GM19438 (cell line): ENCODE results near the gene IFT27.

Source experiments
- ATAC-seq: cut with Tn5 transposase; IDR thresholded peaks from one replicate; pipeline ENCODE4 v1.9.1; 2021; ENCODE audit warnings: low read depth; ENCODE audit not compliant: unreplicated experiment

Gene IFT27, protein sequence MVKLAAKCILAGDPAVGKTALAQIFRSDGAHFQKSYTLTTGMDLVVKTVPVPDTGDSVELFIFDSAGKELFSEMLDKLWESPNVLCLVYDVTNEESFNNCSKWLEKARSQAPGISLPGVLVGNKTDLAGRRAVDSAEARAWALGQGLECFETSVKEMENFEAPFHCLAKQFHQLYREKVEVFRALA

DNA sequence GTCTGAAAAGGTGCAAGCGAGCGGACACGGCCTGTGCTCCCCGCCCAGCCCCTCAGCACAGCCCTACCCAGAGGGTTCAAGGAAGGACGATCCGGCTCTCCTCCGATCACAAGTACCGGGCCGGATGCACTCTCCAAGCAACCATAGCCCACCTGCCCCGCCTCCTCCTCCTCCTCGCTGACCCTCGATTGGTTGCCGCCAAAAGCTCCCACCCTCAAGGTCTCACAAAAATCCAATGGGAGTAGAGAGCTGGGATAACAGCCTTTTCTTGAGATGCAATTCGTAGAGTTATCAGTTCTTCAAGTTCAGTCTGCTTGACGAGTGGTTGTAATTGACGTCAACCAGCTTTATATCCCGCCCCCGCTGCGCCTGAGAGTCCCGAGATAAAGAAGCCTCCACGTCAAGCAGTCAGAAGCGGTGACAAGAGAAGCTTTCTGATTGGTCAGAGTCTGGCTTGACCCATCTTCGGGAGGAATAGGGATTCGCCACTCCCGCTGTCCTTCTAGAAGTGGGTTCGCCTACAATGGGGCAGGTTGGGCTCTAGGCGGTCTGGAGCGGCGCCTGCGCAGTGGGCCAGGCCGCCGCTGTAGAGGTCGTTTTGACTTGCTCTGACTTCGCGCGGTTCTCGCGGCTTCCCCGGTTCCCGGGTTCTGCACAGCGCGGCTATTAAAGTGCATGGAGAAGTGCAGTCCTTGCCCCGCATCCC is at the start of gene IFT27:
IFT27 (minus strand) TSS at position 156 of the 706 bp plus-strand sequence. CDS start 412 bp downstream, outside the sequence.
- ATAC-seq = peak; percentile 93

DNA sequence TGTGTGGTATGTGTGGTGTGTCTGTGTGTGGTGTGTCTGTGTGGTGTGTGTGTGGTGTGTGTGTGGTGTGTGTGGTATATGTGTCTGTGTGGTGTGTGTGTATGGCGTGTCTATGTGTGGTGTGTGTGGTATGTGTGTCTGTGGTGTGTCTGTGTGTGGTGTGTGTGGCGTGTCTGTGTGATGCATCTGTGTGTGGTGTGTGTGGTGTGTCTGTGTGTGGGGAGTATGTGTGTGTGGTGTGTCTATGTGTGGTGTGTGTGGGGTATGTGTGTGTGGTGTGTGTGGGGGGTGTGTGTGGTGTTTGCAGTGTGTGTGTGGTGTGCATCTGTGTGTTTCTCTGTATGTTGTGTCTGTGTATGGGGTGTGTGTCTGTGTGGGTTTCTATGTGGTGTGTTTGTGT is 48.7 kb upstream of the IFT27 start:
- no peak for ATAC-seq

DNA sequence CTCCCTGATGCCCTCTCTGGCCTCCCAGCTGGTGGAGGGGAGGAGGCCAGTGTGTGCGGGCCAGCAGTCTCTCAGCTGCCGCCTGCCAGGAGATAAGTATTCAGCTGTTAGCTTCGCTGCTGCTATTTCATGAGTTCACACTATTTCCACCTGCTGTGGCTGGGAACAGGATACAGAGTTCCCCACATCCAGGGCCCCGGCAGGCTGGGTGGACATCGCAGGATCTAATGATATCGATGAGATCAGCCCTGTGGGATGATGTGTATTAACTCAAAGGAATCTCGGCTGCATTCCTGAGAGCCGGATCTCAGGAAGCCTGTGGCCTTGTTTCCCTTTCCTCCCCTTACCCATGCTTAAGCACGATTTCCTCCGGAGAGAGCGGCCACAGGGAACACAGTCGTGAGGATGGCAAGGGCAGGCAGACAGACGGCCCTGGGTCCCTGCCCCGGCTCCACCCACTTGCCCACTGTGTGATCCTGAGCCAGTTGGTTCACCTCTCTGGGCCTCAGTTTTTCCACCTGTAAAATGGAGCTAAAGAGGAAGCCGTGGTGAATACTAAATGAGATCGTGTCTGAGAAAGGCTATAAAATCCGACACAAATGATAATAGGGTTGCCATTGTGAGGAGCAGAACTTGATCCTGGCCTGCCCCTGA is 47.4 kb upstream of the IFT27 start:
- no peak for ATAC-seq

DNA sequence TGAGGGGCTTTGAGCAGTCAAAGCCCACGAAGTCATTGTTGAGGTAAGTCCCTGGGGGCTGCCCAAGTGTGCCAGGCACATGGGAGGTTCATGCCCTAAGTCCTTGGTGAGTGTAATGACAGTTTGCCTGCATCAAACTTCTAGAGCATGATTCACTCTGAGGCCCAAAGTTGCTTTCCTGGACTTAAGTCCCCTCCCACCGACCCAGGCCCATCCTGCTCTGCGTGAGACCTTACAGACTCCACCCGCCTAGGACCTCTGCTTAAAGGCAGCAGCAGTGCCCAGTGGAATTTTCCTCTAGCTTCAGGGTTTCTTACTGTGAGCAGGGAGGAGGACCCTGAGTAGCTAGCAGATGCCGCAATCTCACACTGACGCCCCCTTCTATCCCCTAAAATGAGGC is 46.7 kb upstream of the IFT27 start:
- ATAC-seq = no peak

DNA sequence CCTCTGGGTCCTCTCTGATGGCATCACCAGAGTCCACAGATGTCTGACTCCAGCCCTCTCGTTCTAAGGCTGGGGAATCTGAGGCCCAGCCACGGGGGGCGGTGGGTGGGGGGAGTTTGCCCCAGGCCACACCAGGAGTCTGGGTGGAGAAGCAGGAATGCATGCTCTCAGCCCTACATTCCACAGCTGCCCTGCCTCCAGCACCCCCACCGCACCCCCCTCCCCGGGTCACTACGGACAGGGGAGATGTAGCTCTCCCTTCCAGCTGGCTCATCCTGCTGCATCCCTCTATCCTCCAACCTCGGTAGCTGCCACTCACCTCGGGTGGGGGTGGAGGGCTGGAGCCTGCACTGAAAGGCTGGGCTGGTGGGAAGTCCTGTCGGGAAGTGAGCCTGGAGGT is 43.2 kb upstream of the IFT27 start:
- no peak for ATAC-seq

DNA sequence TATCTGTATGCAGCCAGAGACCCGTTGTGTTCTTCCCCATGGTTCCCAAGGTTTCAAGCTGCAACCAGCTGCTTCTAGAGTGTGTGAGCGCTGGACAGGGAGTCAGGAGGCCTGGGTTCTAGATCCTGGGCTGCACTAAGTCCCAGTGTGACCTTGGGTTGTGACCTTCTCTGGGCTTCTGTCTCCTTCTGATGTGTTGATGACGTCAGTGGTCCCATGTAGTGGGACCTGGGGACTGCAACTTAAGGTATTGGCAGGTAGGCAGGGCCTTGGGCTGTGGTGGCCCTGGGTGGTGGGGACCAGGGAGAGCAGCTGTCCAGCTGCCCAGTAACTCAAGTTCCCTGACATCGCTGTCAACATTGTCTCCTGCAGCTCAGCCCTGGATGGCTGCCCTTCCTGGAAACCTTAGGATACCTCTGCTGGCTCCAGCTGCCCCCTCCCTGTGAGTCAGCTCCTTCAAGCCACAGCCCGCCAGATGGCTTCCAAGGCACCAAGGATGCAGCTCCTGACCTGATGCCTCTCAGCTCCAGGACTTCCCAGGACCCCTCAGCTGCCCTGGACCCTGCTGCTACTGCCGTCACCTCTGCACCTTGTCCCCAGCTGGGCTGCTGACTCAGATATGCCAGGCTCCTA is 42.2 kb upstream of the IFT27 start:
- ATAC-seq = no peak

DNA sequence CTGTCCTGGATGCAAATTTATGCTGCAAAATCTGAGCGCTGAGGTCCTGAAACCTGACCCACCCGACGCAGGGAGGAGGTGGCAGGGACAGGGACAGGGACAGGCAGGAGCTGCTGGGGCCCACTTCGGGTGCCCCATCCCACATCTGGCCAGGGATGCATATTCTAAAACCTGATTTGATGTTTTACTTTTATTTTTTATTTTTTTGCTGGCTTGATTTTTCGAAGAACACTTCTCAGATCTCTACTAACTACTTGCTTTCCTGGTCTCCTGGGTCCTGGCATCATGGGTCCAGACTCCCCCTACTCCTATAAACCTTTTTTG is 41.6 kb upstream of the IFT27 start:
- ATAC-seq = no peak

DNA sequence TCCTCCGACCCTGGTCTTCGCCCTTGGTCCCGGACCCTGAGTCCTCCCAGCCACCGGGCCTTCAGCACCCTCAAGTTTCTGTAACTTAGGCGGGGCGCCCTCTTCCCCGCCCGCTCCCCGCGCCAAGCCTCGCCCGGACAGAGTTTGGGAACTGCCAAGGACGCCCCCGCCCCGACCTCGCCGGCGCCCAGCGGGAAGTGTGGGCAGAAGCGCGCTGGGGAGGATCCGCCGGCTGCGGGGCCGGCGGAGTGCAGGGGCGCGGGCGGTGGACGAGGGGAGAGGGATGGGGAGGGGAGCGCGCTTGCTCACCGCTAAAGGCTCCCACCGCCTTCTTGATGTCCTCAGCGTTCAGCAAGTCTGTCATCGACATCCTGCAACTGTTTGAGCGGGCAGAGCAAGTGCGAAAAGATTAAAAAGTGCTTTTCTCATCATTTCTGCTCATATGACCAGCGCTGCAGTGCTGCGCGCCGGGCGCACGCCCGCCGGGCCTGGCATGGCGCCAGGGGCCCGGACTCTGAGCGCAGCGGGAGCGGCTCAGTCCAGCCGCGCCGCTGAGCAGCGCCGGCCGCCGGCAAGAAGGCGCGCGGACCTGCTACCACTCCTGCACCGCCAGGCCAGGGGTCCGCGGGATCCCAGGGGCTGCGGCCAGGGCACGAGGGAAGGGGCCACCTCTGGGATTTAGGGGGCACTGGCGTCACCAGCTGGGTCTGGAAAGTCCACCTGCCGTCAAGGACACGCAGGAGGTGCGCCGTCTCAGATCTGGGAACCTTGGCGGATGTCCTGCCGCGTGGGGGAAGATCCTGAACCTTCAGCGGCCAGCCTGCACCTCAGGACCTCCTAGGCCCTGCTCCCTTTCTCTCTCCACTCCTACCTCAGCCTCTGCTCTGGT is 41.0 kb upstream of the IFT27 start, which contains the start of gene PVALB:
PVALB (minus strand) TSS at position 400 of the 889 bp plus-strand sequence; CDS start at position 370, 30 bp downstream.
- no peak for ATAC-seq

DNA sequence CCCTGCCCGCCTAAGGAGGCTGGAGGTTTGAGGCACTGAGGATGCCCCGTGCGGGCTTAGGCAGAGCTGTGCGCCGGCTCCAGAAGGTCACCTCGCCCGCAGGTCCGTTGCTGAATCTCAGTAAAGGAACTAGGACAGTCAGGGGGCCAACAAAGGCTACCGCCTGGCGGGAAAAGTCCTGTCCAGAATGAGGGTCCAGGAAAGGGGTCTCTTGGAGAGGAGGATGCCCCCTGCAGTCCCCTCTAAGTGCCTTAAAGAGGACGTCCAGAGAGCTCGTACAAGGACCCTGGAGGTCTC is 40.4 kb upstream of the IFT27 start:
- ATAC-seq = no peak

DNA sequence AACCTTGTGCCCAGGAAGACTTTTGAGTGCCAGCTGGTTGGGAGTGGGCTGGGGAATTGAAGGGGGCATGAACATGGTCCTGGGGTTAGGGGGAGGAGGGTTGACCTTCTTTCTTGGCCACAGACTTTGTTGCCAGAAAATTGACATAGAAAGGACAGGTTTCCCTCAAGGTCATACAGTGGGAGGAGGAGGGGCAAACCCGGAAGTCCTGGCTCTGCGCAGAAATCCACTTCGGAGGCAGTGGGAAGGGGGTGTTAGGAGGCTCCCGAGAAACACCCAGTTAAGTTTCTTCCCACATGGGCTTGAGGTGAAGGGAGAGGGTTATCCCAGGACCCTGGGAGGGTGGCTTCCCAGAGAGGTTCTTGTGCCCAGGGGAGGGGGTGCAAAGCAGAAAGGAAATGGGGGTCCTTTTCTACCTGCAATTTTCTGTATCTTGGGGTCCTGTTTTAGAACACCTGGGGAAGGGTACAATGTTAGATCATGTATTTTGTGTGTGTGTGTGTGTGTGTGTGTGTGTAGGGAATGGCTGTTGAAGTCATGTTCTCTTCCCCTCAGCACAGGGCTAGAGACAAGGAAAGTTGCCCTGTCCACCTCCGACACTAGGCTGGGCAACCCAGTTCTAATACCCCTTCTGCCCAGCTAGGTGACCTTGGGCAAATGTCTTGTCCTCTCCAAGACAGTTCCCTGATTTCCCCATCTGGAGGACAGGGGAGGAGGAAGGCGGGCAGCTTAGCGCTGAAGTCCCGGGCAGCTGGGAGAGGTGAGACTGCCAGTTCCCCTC is 39.8 kb upstream of the IFT27 start:
- no peak for ATAC-seq

DNA sequence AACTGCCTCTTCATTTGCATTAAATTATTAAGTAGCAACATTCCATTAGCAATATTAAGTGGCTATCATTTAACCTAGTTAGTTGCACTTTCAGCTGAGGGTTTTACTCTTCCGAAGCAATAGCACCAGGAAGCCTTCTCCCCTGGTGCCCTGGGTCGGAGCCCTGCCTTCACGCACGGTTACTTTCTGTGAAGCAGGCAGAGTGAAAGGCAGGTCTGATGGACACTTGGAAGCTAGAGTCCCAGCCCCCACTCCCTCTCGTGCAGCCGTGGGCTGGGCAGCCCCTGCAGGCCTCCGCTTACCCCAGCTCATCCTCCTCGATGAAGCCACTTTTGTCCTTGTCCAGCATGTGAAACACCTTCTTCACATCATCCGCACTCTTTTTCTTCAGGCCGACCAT is 38.9 kb upstream of the IFT27 start:
- no peak for ATAC-seq

DNA sequence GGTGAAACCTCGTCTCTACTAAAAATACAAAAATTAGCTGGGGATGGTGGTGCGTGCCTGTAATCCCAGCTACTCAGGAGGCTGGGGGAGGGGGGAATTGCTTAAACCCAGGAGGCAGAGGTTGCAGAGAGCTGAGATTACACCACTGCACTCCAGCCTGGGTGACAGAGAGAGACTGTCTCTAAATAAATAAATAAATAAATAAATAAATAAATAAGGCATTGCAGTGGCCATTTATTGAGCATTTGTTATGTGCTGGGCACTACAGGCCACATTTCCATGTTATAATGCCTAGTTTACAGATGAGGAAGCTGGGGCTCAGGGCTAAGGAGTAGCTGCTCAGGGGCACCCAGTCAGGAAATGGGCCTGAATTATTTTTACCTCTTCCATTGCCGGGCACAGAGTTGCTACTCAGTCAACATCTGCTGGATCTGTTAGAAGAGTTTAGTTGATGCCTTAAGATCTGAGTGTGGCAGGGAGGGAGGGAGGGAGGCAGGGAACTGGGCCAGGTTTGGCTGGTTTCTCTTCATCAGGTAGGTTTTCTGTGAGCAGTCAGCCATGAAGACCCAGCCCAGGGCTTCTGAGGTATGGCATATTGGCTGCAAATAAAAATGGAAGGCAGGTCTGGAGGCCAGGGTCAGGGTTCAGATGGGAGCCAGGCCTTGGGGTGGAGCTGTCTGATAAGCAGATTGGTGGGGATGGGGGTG is 35.3 kb upstream of the IFT27 start:
- ATAC-seq = no peak

DNA sequence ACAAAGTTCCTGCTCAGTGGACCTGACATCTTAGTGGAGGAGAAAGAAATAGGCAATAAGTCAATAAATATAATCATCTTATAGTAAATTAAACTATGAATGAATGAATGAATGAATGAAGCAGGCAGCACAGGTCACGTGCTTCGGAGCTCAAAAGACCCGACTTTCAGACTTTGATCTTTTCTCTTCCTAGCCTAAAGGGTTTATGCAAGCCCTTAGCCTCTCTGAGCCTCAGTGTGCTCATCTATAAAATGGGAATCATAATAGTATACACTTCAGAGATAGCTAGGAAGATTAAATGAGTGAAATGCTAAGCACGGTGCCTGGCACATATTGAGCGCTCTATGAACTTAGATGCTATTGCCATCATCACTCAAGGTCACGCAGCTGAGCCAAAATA is 33.4 kb upstream of the IFT27 start:
- ATAC-seq = no peak

DNA sequence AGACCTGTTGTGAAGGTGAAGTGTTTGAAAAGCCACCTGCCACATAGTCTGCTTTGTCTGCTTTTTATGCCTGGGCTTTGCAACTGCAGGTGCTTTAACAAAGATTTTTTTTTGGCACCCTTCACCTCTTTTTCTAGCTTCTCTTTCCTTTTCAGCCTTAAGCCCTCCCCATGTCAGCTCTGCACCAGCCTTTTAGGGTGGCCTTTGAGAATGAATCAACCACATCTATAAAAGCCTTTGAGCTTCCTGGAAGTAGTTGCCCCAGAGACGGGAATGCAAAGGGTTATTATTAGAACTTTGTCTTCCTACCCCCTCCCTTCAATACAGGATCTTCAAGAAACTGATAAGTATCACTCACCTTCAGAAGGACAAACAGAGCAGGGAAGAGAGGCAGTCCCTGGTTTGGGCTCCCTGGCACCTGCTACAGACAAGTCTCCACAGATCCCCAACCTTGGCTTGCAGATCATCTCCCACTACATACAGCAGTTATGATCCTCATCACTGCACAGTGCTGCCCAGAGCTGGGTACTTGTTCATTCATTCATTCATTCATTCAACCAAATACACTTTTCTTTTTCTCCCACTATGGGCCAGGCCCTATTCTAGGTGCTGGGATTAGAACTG is 32.9 kb upstream of the IFT27 start:
- ATAC-seq = no peak

DNA sequence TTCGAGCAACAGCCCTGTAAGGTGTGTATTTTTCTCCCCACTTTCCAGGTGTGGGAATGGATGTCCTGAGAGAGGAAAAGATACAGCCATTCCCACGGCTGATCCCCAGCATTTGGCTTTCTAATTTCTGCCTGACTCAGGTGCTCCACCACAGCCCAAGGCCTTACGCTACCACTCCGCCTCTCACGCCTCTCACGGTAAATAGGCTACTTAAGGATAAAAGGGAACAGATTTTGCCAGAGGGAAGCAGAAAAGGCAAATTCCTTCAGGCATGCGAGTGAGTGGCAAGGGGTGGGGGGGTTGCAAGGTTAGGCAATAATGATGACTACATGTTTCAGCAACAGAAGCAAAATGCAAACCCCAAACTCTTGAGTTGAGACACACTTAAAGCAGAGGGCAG is 31.7 kb upstream of the IFT27 start:
- no peak for ATAC-seq

DNA sequence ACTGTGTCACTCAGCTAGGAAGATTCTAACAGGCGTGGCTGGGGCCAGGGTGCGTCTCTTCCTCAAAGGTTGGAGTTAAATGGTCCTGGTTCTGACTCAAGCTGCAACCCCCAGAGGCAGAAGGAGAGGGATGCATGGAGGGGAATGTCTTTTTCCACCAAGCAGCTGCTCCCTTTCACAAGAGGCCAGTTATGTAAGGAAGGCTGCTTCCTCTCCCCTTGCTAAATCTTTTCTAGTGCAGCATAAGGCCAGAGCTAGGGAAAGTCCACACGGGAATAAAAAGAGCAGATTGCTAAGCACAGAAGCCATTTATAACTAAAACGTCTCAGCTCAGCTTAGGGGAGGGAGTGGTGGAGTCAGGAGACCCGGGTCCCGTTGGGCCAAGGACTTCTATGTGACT is 30.9 kb upstream of the IFT27 start:
- ATAC-seq = no peak

DNA sequence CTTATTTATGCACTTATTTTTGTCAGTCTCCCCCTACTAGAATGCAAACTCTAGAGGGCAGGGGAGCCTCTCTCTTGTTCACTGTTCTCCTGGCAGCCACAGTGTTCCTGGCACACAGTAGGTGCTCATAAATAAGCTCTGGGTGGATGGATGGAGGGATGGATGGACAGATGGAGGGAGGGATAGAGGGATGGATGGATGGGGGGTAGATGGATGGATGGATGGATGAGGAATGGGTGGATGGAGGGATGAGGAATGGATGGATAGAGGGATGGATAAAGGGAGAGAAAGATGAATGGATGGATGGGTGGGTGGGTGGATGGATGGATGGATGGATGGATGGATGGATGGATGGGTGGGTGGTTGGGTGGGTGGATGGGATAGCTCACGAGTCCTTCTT is 27.4 kb upstream of the IFT27 start:
- ATAC-seq = no peak

DNA sequence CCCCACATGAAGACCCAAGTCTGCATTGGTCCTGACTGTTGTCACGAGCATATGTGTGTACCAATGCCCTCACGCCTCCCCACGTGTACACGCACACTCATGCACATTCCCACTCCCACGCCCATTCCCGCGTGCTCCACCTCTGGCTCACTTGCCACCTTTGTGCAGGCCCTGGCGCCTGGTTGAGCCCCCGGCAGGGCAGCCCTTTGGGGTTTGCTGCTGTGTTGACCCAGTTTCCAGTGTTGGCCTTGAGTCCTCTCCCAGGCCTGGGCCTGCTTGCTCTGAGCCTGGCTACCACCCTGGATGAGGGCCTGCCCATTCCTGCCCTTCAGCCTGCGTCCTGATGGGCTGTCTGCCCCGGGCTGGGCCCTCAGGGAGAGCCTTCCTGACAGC is 22.8 kb upstream of the IFT27 start:
- no peak for ATAC-seq
